Adipose tissue (tissue), 3 donors: Measurements from ENCODE around the gene DPM1. TPM values are rescaled to one million over a fixed set of nuclear protein-coding genes. Genes with fewer than 3 reads are reported as not detected.
"Not testable (repeated sequence)": the region's sequence is repeated elsewhere in the genome, so short reads cannot be mapped to it uniquely, and the experiment has no call there.

Source experiments
- H3K27ac ChIP-seq: one replicate; pipeline ENCODE4 v1.5.1; 2013; ENCODE audit warnings: low read depth, low read length
- WGBS, 3 donors: extraction: QIAGEN DNeasy Blood & Tissue Kit; methylation state at CpG; one replicate each; pipeline ENCODE4 v1.1.7; 2013; 5-methylcytosine and 5-hydroxymethylcytosine counted together
- polyA plus RNA-seq, 3 donors: library from polyadenylated mRNA; stranded (reverse); fragments of 200-250 nt; gene quantifications; one replicate each; pipeline ENCODE4 v1.2.3, GENCODE V29; 2013
- donor health status: healthy with polysubstance abuse.
- donor health status: Bipolar disorder and iron deficiency.
- donor health status: healthy.

The DPM1 gene
- polyA plus RNA-seq, 3 donors: 44.6 to 54.4 (median 47.4) TPM

GRCh38 chr20:50981714-50982048 lies 23.3 kb upstream of the DPM1 start:
- H3K27ac ChIP-seq: no peak overlapping the region
- 86 to 93% (median 92%) methylated on average over 3 of the region's 3 CpGs for WGBS, 3 donors

DNA sequence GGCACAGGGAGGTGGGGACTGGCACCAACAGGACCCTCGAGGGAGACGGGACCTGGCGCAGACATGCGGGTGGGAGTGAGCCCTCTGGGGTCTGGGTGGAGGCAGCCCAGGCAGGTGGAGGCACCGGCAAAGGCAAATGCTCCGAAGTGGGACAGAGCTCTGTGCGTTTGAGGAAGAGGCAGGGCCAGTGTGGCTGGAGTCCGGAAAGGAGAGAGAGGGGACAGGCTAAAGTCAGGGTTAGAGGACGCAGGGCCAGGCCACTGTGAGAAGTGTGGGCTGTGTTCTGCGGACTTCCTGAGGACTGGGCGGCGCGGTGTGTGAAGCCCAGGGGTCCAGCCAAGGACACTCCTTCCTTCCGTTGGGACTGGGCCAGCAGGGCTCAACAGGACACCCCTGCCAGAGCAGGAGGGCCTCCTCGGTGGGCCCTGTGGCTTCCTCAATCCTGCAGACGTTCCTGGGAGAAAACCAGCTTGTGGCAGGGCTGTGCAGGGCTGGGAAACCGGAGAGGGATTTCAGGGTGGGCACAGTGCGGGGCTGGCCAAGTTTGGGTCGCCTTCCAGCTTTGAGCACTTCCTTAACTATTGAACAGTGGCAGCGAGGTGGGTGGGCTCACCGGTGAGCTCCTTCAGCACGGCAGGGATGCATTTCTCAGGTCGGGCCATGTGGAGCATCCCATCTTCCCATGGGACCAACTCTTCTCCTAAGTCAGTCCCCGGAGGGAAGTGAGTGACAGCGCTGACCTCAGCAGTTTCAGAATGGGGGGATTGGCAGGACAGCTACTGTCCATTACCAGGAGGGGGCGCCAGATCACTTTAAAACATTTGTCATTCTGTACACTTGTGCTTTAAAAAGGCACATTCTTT lies 22.8 kb upstream of the DPM1 start:
- WGBS, 3 donors: 38 to 47% (median 40%) methylated on average over 26 of the region's 26 CpGs
- H3K27ac ChIP-seq: no peak overlapping the region

- 46 to 59% (median 47%) methylated on average over 8 of the region's 8 CpGs for WGBS, 3 donors
- no peak overlapping the region for H3K27ac ChIP-seq
These were observed 21.8 kb upstream of the DPM1 start for GRCh38 chr20:50980071-50980681.

- WGBS, 3 donors: 83 to 94% (median 88%) methylated on average over 4 of the region's 4 CpGs
- H3K27ac ChIP-seq: not testable (repeated sequence)
These were observed 20.2 kb upstream of the DPM1 start for GRCh38 chr20:50978533-50978932.

GRCh38 chr20:50977066-50978021 lies 19.0 kb upstream of the DPM1 start:
- 42 to 60% (median 56%) methylated on average over 20 of the region's 20 CpGs for WGBS, 3 donors
- no peak overlapping the region for H3K27ac ChIP-seq

DNA sequence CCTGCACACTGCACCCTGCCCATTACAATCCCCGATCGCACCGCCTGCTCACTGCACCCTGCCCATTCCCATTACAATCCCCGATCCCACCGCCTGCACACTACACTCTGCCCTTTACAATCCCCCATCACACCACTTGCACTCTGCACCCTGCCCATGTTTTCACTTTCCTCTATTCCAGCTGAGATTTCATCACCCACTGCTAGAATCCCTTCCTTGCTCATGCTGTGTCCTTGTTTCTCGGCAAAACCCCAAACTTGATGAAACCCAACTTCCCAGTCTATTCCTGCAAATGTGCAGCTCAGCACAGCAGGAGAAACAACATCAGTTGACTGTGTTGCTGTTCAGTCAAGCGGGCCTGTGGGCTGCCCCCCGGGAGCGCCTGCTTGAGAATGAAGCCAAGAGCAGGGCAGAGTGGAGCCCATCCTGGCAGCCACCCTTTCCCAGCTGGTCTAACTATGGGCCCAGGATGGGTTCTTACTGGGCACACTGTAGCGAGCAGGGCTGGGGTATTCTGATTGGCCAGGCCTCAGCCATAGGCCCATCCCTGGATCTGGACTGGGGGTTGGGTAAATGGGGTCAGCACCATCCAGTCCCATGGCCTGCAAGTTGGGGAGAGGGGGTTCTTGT lies 17.5 kb upstream of the DPM1 start:
- no peak overlapping the region for H3K27ac ChIP-seq
- WGBS, 3 donors: 89 to 92% (median 89%) methylated on average over 10 of the region's 10 CpGs

- WGBS, 3 donors: 76 to 79% (median 78%) methylated on average over 8 of the region's 8 CpGs
- no peak overlapping the region for H3K27ac ChIP-seq
These were observed 11.6 kb upstream of the DPM1 start for GRCh38 chr20:50969912-50970311.

DNA sequence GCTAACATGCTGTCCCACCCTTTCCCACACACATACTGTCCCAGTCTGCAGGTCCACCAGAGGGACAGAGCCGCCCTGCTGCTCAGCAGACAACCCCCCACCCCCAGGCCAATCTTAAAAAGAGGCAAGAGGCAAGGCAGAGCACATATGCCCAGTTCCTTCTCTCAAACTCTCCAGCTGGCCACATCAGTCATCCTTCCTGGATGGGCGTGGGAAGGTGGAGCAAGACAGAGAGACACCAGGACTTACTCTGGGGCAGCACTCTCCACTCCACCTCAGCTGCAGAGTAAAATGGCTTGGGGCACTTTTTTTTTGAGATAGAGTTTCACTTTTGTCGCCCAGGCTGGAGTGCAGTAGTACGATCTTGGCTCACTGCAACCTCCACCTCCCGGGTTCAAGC lies 11.1 kb upstream of the DPM1 start:
- no peak overlapping the region for H3K27ac ChIP-seq
- 80 to 84% (median 81%) methylated on average over 5 of the region's 5 CpGs for WGBS, 3 donors

- WGBS, 3 donors: 62 to 84% (median 80%) methylated on average over 9 of the region's 9 CpGs
- no peak overlapping the region for H3K27ac ChIP-seq
These were observed 10.0 kb upstream of the DPM1 start for GRCh38 chr20:50968289-50968688.

GRCh38 chr20:50967586-50967985 lies 9.3 kb upstream of the DPM1 start:
- no peak overlapping the region for H3K27ac ChIP-seq
- 36 to 48% (median 47%) methylated on average over 7 of the region's 7 CpGs for WGBS, 3 donors

GRCh38 chr20:50959543-50960126 lies 1.3 kb upstream of the DPM1 start:
- H3K27ac ChIP-seq: no peak overlapping the region
- 53 to 66% (median 55%) methylated on average over 25 of the region's 25 CpGs for WGBS, 3 donors

GRCh38 chr20:50958615-50959542 lies 547 bp upstream of the DPM1 start, which contains the start of gene MOCS3:
TSS of gene MOCS3 (plus strand) at chr20:50958818. CDS start at chr20:50958843, 25 bp downstream.
- peak within 1 kb of the TSS; percentile 19 for H3K27ac ChIP-seq
- 1 to 2% (median 2%) methylated on average over 66 to 67 of the region's 67 CpGs for WGBS, 3 donors

- no peak overlapping the region for H3K27ac ChIP-seq
- WGBS, 3 donors: 9 to 18% (median 11%) methylated on average over 7 of the region's 7 CpGs
These were observed 1.1 kb downstream of the DPM1 start for GRCh38 chr20:50957276-50957675.

GRCh38 chr20:50953821-50954220 lies 4.5 kb downstream of the DPM1 start:
- no peak overlapping the region for H3K27ac ChIP-seq

GRCh38 chr20:50953196-50953595 lies 5.1 kb downstream of the DPM1 start:
- H3K27ac ChIP-seq: no peak overlapping the region
- WGBS, 3 donors: 89 to 98% (median 91%) methylated on average over 2 of the region's 2 CpGs

DNA sequence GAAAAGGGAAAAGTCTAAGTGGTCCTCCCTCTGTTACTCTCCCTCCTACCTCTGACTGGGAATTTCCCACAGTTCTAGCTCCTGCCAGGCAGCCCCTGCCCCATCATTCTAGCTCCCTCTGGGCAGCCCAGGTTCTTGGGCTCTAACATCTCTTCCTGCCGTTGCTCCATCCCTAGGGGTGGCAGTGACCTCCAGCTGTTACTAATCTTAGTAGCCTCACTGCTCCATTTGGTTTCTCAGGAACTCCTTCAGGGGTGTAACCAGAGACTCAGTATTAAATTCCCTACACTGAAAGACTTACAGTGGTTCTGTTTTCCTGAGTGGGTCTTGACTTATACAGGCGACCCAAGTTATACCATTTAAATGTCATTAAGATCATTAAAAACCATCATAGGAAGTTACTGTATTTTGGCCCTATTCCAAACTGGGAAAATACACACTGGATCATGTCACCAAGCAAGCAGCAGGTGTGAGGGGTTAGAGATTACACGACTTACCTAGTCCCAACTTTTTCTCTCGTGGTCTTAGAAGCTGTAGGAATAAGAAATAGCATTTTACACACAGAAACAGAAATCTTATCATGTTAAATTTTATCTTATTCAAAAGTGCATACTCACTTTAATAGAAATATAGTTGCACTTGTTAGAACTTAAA lies 10.1 kb downstream of the DPM1 start:
- no peak overlapping the region for H3K27ac ChIP-seq
- 73 to 88% (median 81%) methylated on average over 4 of the region's 4 CpGs for WGBS, 3 donors

GRCh38 chr20:50943069-50943468 lies 15.3 kb downstream of the DPM1 start:
- no peak overlapping the region for H3K27ac ChIP-seq
- WGBS, 3 donors: 93 to 97% (median 96%) methylated on average over 7 of the region's 7 CpGs
